Activated CD4-positive, alpha-beta T cell treated with anti-CD3 and anti-CD28 coated beads, Interleukin-2, amount 50 U/mL, for 1 hour (primary cell): ENCODE results near the gene ZNF248.
"Not testable (repeated sequence)": the region's sequence is repeated elsewhere in the genome, so short reads cannot be mapped to it uniquely, and the experiment has no call there.

Experiments used
- DNase-seq: peaks from one replicate; pipeline ENCODE4 v3.0.0-alpha.2; 2020

ZNF248 gene

GRCh38 chr10:37738241-37738640 lies 119.2 kb downstream of the ZNF248 start:
- not testable (repeated sequence) for DNase-seq

DNA sequence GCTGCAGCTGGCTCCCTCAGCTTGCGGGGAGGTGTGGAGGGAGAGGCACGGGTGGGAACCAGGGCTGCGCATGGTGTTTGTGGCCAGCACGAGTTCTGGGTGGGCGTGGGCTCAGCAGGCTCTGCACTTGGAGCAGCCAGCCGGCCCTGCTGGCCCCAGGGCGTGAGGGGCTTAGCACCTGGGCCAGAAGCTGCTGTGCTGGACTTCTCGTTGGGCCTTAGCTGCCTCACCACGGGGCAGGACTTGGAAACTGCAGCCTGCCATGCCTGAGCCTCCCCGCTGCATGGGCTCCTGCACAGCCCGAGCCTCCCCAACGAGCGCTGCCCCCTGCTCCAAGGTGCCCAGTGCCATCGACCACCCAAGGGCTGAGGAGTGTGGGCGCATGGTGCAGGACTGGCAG lies 120.1 kb downstream of the ZNF248 start:
- DNase-seq: no peak

GRCh38 chr10:37736120-37736519 lies 121.3 kb downstream of the ZNF248 start:
- DNase-seq: no peak

- DNase-seq: no peak
Measured at GRCh38 chr10:37734971-37735370, 122.4 kb downstream of the ZNF248 start.
